ENCODE results near the gene TNNT3.

The TNNT3 gene

DNA sequence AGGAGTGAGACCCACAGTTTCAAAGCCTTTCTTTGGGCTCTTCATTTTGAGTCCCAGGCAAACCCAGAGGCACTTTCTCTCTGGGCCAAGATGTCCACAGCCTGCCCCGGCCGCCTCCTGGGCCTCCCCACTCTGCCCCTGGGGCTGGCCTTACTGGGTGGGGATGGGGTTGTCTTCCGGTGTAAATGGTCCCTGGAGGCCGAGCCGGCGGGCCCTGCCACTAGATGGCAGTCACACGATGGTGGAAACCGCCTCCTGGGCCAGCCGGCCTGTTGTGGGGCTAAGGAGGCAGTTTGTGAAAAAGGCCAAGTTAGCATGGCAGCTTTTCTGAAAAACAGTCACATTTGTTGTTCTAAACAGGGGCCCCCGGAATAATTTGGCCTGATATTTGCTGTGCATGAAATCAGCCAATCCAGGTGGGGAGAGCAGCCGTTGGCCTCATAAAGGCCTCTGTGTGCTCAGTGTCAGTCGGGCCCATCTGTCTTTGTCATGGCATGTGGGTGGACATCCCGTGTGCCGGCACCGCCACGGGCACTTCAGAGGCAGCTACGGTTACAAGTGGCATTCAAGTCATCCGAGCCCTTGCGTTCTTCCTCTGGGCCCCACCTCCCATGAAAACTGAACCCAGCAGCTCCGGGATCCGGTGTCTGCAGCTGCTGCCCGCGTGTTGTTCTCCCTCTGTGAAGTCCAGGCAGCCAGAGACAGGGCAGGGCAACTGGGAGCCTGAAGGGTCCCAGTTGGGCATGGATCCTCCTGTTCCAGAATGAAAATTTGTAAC, 34.2 kb downstream of the TNNT3 start:
- no peak for DNase-seq (ENCODE audit: low read depth in 2 of 2)

DNA sequence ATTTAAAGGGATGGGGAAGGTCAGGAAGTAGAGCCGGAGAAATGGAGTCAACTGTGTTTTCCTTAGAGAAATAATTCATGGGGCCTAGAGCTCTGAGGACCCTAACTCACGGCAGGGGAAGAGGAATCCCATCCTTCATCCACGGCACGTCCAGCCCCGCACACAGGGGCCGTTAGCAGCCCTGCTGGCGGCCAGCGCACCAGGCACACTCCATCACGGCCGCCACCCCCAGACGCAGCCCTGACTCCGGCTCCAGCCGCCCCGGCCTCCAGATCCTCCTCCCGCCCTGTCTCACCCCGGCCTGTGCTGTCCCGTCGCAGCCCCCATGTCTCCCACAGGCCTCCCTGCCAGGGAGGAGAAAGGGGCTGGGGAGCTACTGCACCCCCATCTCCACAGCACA, 38.9 kb downstream of the TNNT3 start:
- DNase-seq (ENCODE audit: low read depth in 2 of 2), result no peak

DNA sequence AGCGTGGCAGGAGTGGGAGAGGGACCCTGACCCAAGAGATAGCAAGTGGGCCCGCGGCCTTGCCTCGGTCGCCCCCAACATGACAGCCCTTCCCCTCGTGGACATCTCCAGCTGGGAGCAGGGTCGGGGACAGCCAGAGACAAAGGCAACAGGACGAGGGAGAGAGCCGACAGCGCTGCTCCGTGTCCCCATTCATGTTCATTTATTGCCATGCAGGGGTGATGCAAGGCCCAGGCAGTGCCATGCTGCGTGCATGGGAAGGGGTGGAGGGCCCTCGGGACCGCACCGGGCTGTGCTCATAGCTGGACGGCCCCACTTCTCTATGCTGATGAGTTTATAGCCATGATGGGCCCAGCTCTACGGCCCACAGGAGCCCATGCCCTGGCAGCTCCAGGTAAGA, 40.3 kb downstream of the TNNT3 start:
- DNase-seq (ENCODE audit: low read depth in 2 of 2), result no peak

DNA sequence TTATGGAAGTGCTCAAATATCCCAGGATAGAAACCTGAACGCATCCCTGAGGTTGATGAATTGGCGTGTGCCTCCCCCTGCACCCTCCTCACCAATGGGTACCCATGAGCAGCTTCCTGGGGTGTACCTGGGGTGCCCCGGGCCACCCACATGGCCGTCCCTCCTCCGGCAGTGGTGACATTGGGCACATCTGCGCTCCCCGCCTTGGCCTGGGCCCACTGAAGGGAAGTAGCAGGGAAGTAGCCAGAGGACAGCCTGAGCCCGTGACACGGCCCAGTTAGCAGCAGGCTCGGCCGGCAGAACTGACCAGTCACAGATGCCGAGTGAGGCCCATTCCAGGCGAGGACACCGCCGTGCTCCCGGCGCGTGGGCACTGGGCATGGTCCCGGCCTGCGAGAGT, 44.4 kb downstream of the TNNT3 start:
- no peak for DNase-seq (ENCODE audit: low read depth in 2 of 2)

DNA sequence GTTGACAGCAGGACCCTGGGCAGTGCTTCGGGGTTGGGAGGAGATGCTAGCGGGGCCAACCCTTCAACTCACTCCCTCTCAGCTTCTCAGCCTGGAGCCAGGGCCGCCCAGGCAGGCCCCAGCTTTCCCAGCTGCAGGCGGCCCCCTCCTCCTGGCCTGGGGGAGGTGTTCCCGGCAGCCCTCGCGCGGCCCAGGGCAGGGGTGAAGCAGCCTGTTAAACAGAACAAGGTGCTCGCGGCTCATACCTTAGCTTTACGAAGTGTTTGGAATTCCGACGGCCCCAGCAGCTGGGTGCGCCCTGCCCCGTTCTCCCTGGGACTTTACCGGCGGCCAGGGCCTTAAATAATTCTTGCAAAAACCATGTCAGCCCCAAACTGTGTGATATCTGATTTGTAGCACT, 44.8 kb downstream of the TNNT3 start:
- no peak for DNase-seq (ENCODE audit: low read depth in 2 of 2)

DNA sequence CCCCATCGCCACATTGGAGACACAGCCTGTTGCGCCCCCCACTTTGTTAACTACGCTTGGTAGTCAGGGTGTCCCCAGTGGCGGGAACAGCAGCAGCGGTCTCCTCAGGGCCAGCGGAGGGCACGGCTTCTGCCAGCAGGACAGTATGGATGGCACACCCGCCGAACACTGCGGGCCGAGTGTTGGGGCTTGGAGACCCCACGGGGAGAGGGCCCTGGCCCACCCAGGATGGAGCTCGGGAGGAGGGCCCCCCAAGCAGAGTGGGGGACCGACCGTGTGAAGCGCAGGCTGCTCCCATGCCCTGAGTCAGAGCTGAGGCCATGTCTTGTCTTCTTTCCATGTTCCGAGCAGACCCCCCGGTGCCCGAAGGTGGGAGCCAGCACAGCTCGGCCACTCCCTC, 45.5 kb downstream of the TNNT3 start:
- no peak for DNase-seq (ENCODE audit: low read depth in 2 of 2)

DNA sequence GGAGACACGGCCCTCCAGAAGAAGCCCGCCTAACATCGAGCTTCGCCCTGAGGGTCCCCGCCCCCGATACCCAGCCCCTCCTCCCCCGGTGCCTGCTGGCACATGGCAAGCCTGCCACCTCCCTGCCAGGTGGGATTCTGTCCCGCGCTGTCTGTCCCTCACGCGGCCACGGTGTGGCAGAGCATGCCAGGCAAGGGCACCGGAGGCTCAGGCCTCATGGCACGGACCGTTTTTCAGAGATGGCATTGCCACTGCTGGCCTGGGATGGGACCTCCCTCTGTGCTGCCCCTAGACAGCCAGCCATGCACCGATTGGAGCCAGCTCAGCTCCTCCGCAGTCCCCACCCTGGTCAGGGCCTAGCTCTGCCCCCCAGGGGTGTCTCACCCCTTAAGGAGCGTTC, 47.0 kb downstream of the TNNT3 start:
- DNase-seq (ENCODE audit: low read depth in 2 of 2), result no peak

DNA sequence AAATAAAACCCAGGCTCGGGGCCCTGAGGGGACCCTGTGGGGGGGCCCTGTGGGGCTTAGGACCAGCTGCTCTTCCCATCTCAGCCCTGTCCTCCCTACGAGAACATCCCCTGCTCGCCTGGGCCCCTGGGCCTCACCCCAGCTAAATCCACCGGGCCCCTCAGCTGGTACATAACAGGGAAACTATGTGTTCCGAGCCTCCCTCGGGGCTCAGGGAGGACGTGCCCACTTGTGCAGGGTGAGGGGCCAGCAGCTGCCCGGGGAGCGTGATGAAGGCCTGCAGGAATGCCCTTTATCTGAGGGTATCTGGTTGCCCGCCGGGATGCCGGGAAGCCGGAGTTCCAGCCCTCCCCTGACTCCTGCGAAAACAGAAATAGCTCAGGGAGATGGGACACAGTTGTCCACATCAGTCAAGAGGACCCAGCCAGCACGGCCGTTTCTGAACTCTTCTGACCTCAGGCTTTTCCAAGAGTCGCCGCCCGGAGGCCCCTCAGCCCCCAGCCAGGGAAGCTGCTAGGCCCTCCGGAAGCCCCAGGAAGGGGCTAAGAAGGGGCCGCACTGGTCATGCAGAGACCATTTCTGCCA, 48.2 kb downstream of the TNNT3 start:
- DNase-seq (ENCODE audit: low read depth in 2 of 2), result no peak

DNA sequence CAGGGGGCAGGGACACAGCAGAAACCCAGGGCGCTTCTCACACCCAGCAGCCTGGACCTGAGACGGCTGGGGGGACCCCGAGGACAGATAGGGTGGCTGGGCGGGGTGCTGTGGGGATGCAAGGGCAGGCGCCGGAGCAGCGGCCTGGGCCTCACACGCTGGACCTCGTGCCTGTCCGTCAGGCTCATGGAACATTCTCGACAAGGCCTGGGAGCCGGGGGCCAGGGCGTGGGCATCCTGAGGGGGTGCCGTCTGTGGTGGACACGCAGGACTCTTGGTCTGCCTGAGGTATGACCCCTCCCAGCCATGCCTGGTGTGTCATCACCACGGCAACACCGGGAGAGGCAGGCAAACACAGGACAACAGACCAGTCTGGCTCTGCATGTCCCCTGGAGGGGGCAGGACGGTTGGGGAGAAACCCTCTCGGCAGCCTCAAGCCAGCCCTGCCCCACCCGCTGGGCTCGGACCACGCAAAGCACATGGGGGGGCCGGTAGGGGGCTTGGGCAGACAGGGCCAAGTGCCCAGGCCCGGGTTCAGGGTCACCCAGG, 49.0 kb downstream of the TNNT3 start:
- DNase-seq (ENCODE audit: low read depth in 2 of 2), result no peak

DNA sequence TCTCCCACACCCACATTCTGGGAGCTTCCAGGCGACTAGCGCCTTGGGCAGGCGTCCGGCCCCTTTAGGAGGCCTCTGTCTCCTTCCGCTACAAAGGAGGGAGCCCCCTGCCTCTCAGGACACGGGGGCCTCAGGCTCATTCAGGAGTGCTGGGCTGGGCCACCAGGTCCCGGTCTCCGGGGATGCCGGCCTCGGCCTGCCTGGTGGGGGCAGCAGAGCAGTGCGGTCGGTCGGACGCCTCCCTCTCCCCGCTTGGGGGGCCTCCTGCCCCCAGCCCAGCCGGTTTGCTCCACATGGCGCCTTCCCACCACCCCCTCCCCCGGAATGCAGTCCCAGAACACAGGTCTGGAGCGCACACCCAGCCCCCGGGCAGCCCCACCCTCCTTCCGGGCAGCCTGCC, 49.5 kb downstream of the TNNT3 start:
- DNase-seq (ENCODE audit: low read depth in 2 of 2), result no peak

DNA sequence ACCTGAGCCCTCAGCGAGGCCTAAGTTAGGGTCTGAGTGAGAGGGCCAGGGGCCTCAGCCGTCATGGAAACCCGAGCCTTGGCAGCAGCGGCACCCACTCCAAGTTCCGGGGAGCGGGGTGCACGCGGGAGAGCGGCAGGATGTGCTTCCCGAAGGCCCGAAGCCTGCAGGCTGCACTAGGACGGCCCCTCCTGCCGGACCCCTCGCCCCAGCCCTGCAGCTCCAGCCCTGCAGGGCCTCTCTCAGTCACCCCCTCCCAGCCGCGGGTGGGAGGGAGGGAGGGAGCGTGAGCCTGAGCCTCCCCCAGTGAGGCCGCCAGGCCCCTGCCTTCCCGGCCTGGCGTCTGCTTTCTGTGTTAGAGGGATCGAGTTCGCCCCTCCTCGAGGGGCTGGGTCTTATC, 50.3 kb downstream of the TNNT3 start:
- DNase-seq (ENCODE audit: low read depth in 2 of 2), result no peak

DNA sequence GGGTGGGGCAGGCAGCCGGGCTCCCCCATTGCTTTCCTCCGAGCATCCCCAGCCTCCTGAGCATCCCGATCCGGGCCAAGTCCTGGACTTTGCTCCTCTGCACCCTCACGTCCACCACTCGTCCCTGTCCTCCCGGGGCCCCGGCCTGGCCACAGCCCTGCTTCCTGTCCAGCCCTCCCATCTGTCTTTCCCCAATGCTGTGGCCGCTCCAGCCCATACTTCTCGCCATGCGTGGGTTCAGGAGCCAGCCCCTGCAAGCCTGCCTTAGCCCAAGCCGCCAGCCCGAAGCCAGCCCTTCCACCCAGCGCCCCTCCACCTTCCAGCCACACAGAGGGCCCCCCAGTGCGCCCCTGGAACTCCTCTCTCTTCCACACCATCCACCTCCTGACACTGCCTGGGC, 51.5 kb downstream of the TNNT3 start:
- no peak for DNase-seq (ENCODE audit: low read depth in 2 of 2)

DNA sequence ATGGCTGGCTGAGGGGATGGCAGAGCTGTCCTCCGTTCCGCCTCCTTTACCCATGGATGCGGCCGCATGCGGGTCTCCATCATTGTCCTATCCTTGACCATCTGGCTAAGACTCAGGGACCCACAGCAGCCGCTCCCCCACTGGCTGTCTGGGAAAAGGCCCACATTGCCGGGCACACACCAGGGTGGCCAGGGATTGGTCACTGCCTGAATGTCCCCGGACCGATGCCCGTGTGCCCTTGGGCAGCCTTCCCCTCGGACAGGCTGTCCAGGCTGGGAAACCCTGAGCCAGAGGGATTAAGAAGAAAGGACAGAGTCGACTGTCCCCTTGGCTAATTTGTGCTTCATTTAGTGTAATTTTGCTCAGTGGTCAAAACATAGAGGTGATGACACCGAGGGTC, 55.7 kb downstream of the TNNT3 start:
- no peak for DNase-seq (ENCODE audit: low read depth in 2 of 2)

DNA sequence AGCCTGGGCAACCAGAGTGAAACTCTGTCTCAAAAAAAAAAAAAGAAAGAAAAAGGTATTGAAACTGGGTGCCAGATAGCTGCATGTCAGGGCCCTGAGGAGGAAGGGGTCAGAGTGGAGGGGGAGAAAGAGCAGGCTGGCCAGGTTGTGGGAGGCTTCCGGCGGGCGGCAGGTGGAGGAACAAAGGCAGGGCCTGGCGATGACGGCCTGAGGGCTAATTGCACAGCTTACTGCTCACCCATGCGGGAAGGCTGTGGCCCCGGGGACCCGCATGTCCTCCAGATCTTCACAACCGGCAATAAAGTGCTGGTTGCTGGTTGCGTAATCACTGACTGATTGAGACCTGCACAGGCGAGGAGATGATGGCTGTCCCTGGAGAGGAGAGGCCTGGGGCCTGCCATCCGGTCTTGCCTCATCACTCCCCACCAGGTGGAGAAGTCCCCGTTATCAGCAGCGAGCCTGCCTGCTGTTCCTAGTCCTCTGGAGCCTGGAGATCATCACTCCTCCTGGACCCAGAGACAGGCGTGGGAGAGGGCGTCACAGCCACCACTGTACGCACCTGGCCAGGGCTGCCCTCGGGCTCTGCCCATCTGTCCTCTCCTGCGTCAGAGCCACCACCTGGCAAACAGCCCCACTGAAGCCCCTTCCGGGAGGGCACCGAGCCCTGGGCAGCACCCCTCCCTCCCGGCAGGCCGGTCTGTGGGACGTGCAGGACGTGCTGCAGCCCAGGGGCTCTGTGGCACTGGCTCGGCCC, 59.4 kb downstream of the TNNT3 start:
- DNase-seq (ENCODE audit: low read depth in 2 of 2), result no peak

DNA sequence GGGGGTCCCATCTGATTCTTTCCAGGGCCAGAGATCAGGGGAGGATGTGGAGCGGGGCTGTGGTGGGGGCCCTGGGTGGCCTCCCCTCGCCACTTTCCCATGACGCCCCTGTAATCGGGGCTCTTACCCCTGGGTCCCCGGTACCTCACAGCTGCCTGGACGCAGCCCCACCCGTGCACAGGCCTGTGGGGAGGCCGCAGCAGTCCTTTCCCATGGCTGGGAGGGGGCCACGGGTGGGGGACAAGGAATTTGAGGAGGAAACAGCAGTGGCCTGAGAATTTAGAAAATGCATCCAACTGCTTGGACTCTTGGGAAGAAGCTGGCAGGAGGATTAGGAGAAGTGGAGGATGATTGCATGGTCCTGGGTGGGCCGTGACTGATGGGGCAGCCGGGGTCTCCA, 60.1 kb downstream of the TNNT3 start:
- DNase-seq (ENCODE audit: low read depth in 2 of 2), result no peak

DNA sequence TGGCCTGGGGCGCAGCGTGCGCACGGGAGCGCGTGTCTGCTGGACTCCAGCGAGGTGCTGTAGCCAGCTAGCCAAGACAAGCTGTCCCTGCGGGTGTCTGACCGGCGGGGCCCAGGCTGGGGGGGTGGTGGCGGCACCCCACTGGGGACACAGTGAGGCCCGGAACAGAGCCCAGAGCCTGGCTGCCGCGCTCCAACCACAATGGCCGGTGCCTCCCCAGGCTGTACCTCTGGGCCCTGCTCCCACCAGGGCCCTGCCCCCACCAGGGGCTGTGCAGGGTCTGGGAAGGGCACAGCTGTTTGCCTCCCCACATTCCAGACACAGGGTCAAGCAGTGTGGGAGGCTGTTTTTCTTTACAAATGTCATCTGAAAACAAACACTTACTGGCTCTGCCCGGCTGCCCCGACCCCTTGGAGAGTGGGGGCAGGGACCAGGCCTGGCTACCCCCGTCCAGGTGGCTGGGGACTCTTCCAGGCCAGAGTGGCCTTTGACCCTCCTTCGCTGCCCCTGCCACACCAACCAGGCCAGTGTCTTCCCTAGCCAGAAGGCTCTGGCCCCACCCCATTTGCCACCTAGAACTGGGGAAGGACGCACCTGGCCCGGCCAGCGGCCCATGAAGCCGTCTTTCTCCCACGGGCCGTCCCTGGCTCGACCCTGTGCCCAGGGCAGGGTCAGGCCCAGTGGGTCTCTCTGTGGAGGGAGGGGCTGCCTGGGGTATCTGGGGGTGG, 63.5 kb downstream of the TNNT3 start:
- no peak for DNase-seq (ENCODE audit: low read depth in 2 of 2)

DNA sequence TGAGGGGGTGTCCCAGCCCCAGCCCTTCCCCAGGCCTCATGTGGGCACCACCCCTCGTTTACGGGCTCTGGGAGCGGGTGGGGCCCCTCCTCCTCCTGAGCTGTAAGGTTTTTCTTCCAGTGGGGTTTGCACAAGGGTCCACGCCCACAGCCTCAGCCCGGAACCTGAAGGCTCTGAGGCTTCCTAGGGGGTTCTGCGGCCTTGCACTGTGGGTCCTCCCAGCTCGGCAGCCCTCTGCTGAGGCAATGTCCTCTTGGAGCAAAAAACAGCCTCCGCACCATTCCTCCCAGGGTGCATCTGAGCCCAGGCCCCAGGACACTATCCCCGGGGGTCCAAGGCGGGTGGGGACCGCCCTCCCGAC, 64.1 kb downstream of the TNNT3 start:
- DNase-seq (ENCODE audit: low read depth in 2 of 2), result no peak

DNA sequence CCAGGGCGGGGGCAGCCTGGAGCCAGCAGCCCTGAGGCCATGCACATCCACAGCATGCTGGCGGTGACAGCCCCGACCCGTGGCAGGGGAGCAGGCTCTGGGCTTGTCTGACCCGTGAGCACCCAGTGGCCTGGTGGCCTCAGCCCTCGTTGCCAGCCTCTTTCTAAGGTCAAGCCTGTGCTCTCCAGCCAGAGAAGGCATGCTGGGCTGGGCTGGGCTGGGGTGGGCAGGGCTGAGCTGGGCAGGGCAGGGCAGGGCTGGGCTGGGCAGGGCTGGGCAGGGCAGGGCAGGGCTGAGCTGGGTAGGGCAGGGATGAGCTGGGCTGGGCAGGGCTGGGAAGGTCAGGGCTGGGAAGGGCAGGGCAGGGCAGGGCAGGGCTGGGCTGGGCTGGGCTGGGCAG, 67.5 kb downstream of the TNNT3 start:
- no peak for DNase-seq (ENCODE audit: low read depth in 2 of 2)

DNA sequence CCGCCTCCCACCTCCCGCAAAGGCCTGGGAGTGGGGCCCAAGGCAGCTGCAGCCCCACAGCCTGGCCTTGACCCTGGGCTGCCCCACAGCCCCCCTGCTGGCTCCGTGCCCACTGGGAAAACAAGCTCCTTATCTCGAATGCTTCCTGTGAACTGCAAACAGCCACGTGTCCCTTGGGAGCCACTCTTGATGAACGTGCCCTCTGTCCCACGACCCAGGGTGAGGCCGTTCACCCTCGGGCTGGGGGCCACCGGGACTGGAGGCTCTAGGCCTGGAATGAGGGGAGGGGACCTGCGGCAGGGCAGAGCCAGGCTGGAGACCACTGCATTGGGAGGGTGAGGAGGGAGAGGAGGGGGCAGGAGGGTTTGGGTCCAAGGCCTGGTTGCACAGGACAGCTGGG, 68.7 kb downstream of the TNNT3 start:
- DNase-seq (ENCODE audit: low read depth in 2 of 2), result no peak

Measured in activated CD8-positive, alpha-beta memory T cell treated with anti-CD3 and anti-CD28 coated beads for 4 hours (primary cell).